Endodermal cell (in vitro differentiated cells): ENCODE results near the gene CORO1C. TPM values are rescaled to one million over a fixed set of nuclear protein-coding genes. Genes with fewer than 3 reads are reported as not detected.

Experiments
- DNase-seq: peaks from one replicate; pipeline ENCODE4 v3.0.0-alpha.2; 2017
- H3K27ac ChIP-seq: 2 replicates; pipeline ENCODE4 v1.5.1; 2013; ENCODE audit warnings: mild to moderate bottlenecking, low read depth, low read length, moderate library complexity
- H3K27me3 ChIP-seq: 2 replicates; pipeline ENCODE4 v1.6.1; 2013; ENCODE audit warnings: mild to moderate bottlenecking, low read length, moderate library complexity; ENCODE audit not compliant: insufficient read depth, control insufficient read depth, poor library complexity, severe bottlenecking
- H3K36me3 ChIP-seq: 2 replicates; pipeline ENCODE4 v1.7.0; 2013; ENCODE audit warnings: mild to moderate bottlenecking, low read length, moderate library complexity; ENCODE audit not compliant: control insufficient read depth, insufficient read depth
- H3K4me1 ChIP-seq: one replicate; pipeline ENCODE4 v1.7.0; 2013; ENCODE audit warnings: low read length; ENCODE audit not compliant: control insufficient read depth, insufficient read depth
- H3K4me3 ChIP-seq: 2 replicates; pipeline ENCODE4 v1.5.1; 2013; ENCODE audit warnings: mild to moderate bottlenecking, low read length, moderate library complexity
- H3K9ac ChIP-seq: 2 replicates; pipeline ENCODE4 v1.6.1; 2013; ENCODE audit warnings: mild to moderate bottlenecking, low read length, moderate library complexity; ENCODE audit not compliant: poor library complexity, severe bottlenecking; ENCODE audit errors: extremely low read depth
- H3K9me3 ChIP-seq: 2 replicates; pipeline ENCODE4 v1.6.1; 2013; ENCODE audit warnings: mild to moderate bottlenecking, low read length, moderate library complexity; ENCODE audit not compliant: control insufficient read depth
- H3K27ac Mint-ChIP-seq: 2 replicates; pipeline ENCODE4 v1.8.0; 2020; ENCODE audit warnings: mixed read lengths
- H3K27me3 Mint-ChIP-seq: 2 replicates; pipeline ENCODE4 v1.8.0; 2021; ENCODE audit warnings: mild to moderate bottlenecking, mixed read lengths; ENCODE audit not compliant: insufficient read depth
- H3K36me3 Mint-ChIP-seq: 2 replicates; pipeline ENCODE4 v1.8.0; 2020; ENCODE audit warnings: low read depth, mixed read lengths
- H3K4me1 Mint-ChIP-seq: 2 replicates; pipeline ENCODE4 v1.8.0; 2020; ENCODE audit warnings: mixed read lengths
- H3K4me3 Mint-ChIP-seq: 2 replicates; pipeline ENCODE4 v1.8.0; 2020; ENCODE audit warnings: mild to moderate bottlenecking, moderate library complexity, mixed read lengths
- H3K9me3 Mint-ChIP-seq: 2 replicates; pipeline ENCODE4 v1.8.0; 2020; ENCODE audit warnings: mild to moderate bottlenecking, mixed read lengths
- WGBS, 2 experiments: methylation state at CpG; one replicate each; pipeline versions ENCODE4 v1.1.5 to v1.1.7; 2013; ENCODE audit warnings: missing lambda C conversion rate in 2 of 2, mixed read lengths in 1 of 2; ENCODE audit not compliant: insufficient coverage in 1 of 2, insufficient read length in 1 of 2; 5-methylcytosine and 5-hydroxymethylcytosine counted together
- total RNA-seq, 2 donors: library from RNA; stranded (reverse); fragmentation: NEBNext Ultra II Directional in 1 of 2; extraction: Animal tissue kit (Norgen Biotek cat#: 25700) in 1 of 2; gene quantifications; 2 replicates in 1 of 2; 3 replicates in 1 of 2; pipeline ENCODE4 v1.2.1, GENCODE V29; 2021
- TF ChIP-seq, protein P1 (sequence below): fragments of 200-600 bp; sonication (generic); conservative IDR thresholded peaks from 2 replicates; pipeline ENCODE4 v1.5.0; 2021; ENCODE audit warnings: antibody characterized with exemption, mild to moderate bottlenecking

Gene CORO1C
- total RNA-seq, 2 donors from 2014 or later: 122 to 125 TPM

DNA sequence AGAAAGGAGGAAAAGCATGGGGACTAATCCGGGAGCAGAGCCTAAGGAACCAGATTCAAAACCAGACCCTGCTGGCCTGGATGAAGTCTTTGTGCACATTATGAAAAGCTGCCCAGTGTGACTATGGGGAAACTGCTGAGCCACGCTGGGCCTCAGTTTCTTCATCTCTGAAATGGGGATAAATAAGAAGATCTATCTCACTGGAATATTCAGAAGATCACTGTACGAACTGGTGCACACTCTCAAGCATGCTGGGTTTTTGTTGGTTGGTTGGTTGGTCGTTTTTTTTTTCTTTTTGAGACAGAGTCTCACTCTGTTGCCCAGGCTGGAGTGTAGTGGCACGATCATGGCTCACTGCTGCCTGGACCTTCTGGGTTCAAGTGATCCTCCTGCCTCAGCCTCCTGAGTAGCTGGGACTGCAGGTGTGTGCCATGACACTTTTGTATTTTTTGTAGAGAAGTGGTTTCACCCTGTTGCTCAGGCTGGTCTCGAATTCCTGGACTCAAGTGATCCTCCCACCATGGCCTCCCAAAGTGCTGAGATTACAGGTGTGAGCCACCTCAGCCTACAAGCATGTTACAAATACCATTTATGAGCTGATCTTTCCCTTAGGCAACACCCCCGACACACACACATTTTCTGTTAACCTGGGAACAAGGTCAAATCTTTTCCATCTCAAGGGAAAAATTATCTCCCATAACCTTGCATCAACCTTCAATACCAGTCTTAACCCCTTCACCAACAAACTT is 33.4 kb upstream of the CORO1C start:
- H3K27me3 Mint-ChIP-seq: no peaks in the 10 kb centered on the region
- H3K4me3 Mint-ChIP-seq: no peak overlapping the region
- Histone ChIP-seq H3K9me3 (no peaks in the 10 kb centered on the region), H3K4me3 (no peak overlapping the region), H3K27me3 (no peaks in the 10 kb centered on the region), H3K4me1 (peaks cover 2% of the 10 kb centered on the region), H3K27ac (no peak overlapping the region), H3K36me3 (no peaks in the 10 kb centered on the region), H3K9ac (no peak overlapping the region)
- no peak for DNase-seq
- no peak overlapping the region for H3K27ac Mint-ChIP-seq
- no peaks in the 10 kb centered on the region for H3K36me3 Mint-ChIP-seq
- H3K9me3 Mint-ChIP-seq: no peaks in the 10 kb centered on the region
- H3K4me1 Mint-ChIP-seq: peaks cover 5% of the 10 kb centered on the region
- TF ChIP-seq, protein P1, sequence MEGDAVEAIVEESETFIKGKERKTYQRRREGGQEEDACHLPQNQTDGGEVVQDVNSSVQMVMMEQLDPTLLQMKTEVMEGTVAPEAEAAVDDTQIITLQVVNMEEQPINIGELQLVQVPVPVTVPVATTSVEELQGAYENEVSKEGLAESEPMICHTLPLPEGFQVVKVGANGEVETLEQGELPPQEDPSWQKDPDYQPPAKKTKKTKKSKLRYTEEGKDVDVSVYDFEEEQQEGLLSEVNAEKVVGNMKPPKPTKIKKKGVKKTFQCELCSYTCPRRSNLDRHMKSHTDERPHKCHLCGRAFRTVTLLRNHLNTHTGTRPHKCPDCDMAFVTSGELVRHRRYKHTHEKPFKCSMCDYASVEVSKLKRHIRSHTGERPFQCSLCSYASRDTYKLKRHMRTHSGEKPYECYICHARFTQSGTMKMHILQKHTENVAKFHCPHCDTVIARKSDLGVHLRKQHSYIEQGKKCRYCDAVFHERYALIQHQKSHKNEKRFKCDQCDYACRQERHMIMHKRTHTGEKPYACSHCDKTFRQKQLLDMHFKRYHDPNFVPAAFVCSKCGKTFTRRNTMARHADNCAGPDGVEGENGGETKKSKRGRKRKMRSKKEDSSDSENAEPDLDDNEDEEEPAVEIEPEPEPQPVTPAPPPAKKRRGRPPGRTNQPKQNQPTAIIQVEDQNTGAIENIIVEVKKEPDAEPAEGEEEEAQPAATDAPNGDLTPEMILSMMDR: no peak
- 93 to 94% methylated on average over 5 to 7 of the region's 7 CpGs for WGBS, 2 experiments

DNA sequence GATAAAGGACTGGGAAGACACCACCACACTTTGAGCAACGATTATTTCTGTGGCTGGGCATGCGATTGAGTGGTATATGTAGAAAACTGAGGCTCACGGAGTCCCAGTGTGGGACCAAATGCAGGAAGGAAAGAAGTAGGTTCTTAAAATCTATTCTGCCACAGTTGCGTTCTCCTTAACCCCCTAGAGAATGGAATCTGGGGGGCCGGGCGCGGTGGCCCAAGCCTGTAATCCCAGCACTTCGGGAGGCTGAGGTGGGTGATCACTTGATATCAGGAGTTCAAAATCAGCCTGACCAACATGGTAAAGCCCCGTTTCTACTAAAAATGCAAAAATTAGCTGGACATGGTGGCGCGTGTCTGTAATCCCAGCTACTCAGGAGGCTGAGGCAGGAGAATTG is 29.9 kb upstream of the CORO1C start:
- H3K4me1 ChIP-seq: no peaks in the 10 kb centered on the region
- Mint-ChIP-seq H3K27me3 (no peaks in the 10 kb centered on the region), H3K4me3 (no peak overlapping the region), H3K36me3 (no peaks in the 10 kb centered on the region), H3K4me1 (no peaks in the 10 kb centered on the region), H3K9me3 (no peaks in the 10 kb centered on the region), H3K27ac (no peak overlapping the region)
- no peak overlapping the region for H3K4me3 ChIP-seq
- TF ChIP-seq, protein P1: no peak
- no peak overlapping the region for H3K27ac ChIP-seq
- DNase-seq: no peak
- H3K36me3 ChIP-seq: no peaks in the 10 kb centered on the region
- no peaks in the 10 kb centered on the region for H3K27me3 ChIP-seq
- no peaks in the 10 kb centered on the region for H3K9me3 ChIP-seq
- WGBS, 2 experiments: 92 to 96% methylated on average over 7 to 11 of the region's 11 CpGs
- H3K9ac ChIP-seq: no peak overlapping the region

DNA sequence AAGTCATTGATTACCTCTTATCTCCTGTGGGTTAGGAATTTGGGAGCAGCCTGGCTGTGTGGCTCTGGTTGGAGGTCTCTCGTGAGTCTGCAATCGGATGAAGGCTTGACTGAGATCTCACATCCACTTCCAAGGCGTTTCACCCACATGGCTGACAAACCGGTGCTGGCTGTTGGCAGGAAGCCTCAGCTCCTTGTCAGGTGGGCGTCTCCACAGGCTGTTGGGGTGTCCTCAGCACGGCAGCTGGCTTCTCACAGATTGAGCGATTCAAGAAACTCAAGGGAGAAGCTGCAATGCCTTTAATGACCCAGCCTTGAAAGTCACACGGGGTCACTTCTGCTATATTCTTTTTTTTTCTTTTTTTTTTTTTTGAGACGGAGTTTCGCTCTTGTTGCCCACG is 28.6 kb upstream of the CORO1C start:
- Histone ChIP-seq H3K9ac (no peak overlapping the region), H3K4me1 (no peaks in the 10 kb centered on the region), H3K4me3 (no peak overlapping the region), H3K36me3 (no peaks in the 10 kb centered on the region), H3K27me3 (no peaks in the 10 kb centered on the region), H3K27ac (no peak overlapping the region), H3K9me3 (no peaks in the 10 kb centered on the region)
- H3K9me3 Mint-ChIP-seq: no peaks in the 10 kb centered on the region
- no peaks in the 10 kb centered on the region for H3K27me3 Mint-ChIP-seq
- H3K4me3 Mint-ChIP-seq: no peak overlapping the region
- 90 to 93% methylated on average over 7 to 11 of the region's 11 CpGs for WGBS, 2 experiments
- DNase-seq: no peak
- no peaks in the 10 kb centered on the region for H3K36me3 Mint-ChIP-seq
- H3K27ac Mint-ChIP-seq: no peak overlapping the region
- no peaks in the 10 kb centered on the region for H3K4me1 Mint-ChIP-seq
- TF ChIP-seq, protein P1: no peak
